WERI-Rb-1 (cell line): Measurements from ENCODE around the gene RSRC1.

ENCODE experiments used
- DNase-seq: peaks from one replicate; pipeline ENCODE4 v3.0.0-alpha.2; 2020
- H3K27ac ChIP-seq: fragments of 250-450 bp; sonication (Bioruptor Pico); 2 replicates; pipeline ENCODE4 v1.5.1; 2020; ENCODE audit warnings: mild to moderate bottlenecking, moderate library complexity
- H3K27me3 ChIP-seq: fragments of 250-450 bp; sonication (Bioruptor Pico); 2 replicates; pipeline ENCODE4 v1.5.1; 2021; ENCODE audit warnings: mild to moderate bottlenecking, low read depth, moderate library complexity; ENCODE audit not compliant: insufficient read depth, severe bottlenecking
- H3K36me3 ChIP-seq: fragments of 250-450 bp; sonication (Bioruptor Pico); 2 replicates; pipeline ENCODE4 v1.5.1; 2020; ENCODE audit warnings: mild to moderate bottlenecking, moderate library complexity
- H3K4me3 ChIP-seq: 2 replicates; pipeline ENCODE4 v1.5.1; 2011; ENCODE audit warnings: low read depth, mild to moderate bottlenecking, control low read depth, low read length
- H3K9me3 ChIP-seq: fragments of 250-450 bp; sonication (Bioruptor Pico); 2 replicates; pipeline ENCODE4 v1.5.1; 2021; ENCODE audit warnings: mild to moderate bottlenecking, moderate library complexity; ENCODE audit not compliant: severe bottlenecking
- CTCF ChIP-seq: IDR thresholded peaks from 2 replicates; pipeline ENCODE4 v1.5.1; 2011; ENCODE audit warnings: low read depth, mild to moderate bottlenecking, control low read depth, inconsistent platforms, low read length

RSRC1 gene

GRCh38 chr3:158571969-158572765 lies 462.3 kb downstream of the RSRC1 start:
- DNase-seq = no peak
- H3K4me3 ChIP-seq = no peak overlapping the region
- H3K27me3 ChIP-seq = no peaks in the 10 kb centered on the region
- H3K27ac ChIP-seq = no peak overlapping the region
- no peak for TF ChIP-seq CTCF
- H3K36me3 ChIP-seq = no peaks in the 10 kb centered on the region
- no peaks in the 10 kb centered on the region for H3K9me3 ChIP-seq

- no peaks in the 10 kb centered on the region for H3K9me3 ChIP-seq
- H3K27me3 ChIP-seq = no peaks in the 10 kb centered on the region
- no peaks in the 10 kb centered on the region for H3K36me3 ChIP-seq
- TF ChIP-seq CTCF = no peak
- no peak overlapping the region for H3K27ac ChIP-seq
- DNase-seq = no peak
- H3K4me3 ChIP-seq = no peak overlapping the region
Measured at GRCh38 chr3:158572766-158573060, 462.8 kb downstream of the RSRC1 start.

- TF ChIP-seq CTCF = no peak
- no peaks in the 10 kb centered on the region for H3K27me3 ChIP-seq
- H3K27ac ChIP-seq = no peak overlapping the region
- no peak overlapping the region for H3K4me3 ChIP-seq
- H3K36me3 ChIP-seq = no peaks in the 10 kb centered on the region
- no peaks in the 10 kb centered on the region for H3K9me3 ChIP-seq
- no peak for DNase-seq
Measured at GRCh38 chr3:158573714-158574113, 463.8 kb downstream of the RSRC1 start.

GRCh38 chr3:158574646-158575045 lies 464.8 kb downstream of the RSRC1 start:
- no peak overlapping the region for H3K4me3 ChIP-seq
- H3K27ac ChIP-seq = no peak overlapping the region
- H3K36me3 ChIP-seq = no peaks in the 10 kb centered on the region
- H3K9me3 ChIP-seq = no peaks in the 10 kb centered on the region
- TF ChIP-seq CTCF = no peak
- H3K27me3 ChIP-seq = no peaks in the 10 kb centered on the region
- DNase-seq = no peak

- Histone ChIP-seq H3K36me3 (no peaks in the 10 kb centered on the region), H3K27me3 (no peaks in the 10 kb centered on the region), H3K4me3 (no peak overlapping the region), H3K27ac (no peak overlapping the region), H3K9me3 (no peaks in the 10 kb centered on the region)
- DNase-seq = no peak
- no peak for TF ChIP-seq CTCF
Measured at GRCh38 chr3:158590223-158590622, 480.3 kb downstream of the RSRC1 start.
